Right renal cortex interstitium (tissue), 3 donors: ENCODE measurements around the gene RPP14. TPM values are rescaled to one million over a fixed set of nuclear protein-coding genes. Genes with fewer than 3 reads are reported as not detected.
A peak's percentile ranks its signal among the peaks of the same experiment; 100 is the strongest.
"Not testable (repeated sequence)": the region's sequence is repeated elsewhere in the genome, so short reads cannot be mapped to it uniquely, and the experiment has no call there.

Source experiments
- DNase-seq, 3 donors: peaks; one replicate each; pipeline ENCODE4 v3.0.0-alpha.2; 2013; ENCODE audit warnings: low read depth in 3 of 3, low spot score in 2 of 3
- polyA plus RNA-seq, 3 donors: library from polyadenylated mRNA; unstranded; fragments of 120-200 nt; gene quantifications; one replicate each; pipeline ENCODE4 v1.2.1, GENCODE V29; 2013; ENCODE audit not compliant: insufficient read length in 3 of 3

RPP14 gene
- polyA plus RNA-seq, 3 donors, result 19.1 to 20.6 (median 19.7) TPM

DNA sequence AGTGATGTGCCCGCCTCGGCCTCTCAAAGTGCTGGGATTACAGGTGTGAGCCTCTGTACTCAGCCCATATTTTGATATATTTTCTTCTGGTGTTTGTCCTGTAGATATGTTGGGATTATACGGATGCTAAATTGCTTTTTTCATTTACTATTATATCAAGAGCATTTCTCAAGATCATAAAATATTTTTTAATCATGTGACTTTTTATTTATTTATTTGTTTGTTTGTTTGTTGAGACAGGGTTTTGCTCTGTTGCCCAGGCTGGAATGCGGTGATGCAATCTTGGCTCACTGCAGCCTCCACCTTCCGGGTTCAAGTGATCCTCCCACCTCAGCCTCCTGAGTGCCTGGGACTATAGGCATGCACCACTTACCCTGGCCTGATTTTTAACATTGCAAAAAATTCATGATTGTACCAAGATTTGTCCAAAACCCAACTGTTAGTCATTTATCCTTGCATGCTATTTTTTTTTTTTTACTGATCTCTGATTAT, 23.9 kb downstream of the RPP14 start:
- DNase-seq, result no peak

DNA sequence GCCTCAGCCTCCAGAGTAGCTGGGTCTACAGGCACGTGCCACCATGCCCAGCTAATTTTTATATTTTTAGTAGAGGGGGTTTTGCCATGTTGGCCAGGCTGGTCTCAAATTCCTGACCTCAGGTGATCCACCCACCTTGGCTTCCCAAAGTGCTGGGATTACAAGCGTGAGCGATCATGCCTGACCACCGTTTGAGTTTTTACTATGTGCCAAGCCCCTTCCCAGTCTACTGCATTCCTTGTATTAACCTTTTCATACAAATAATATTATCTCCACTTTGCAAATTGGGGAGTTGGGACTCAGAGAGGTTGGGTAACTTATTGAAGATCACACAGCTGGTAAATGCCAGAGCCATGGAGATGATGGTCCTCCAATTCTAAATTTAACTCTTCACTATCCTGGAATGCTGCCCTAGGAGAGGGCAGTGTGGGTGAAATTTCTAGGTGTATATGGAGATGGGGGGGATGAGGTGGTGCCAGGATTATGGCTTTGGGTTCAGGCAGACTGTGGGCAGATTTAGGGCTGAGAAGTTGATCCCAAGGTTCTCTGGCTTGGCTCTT, 25.6 kb downstream of the RPP14 start:
- no peak for DNase-seq

DNA sequence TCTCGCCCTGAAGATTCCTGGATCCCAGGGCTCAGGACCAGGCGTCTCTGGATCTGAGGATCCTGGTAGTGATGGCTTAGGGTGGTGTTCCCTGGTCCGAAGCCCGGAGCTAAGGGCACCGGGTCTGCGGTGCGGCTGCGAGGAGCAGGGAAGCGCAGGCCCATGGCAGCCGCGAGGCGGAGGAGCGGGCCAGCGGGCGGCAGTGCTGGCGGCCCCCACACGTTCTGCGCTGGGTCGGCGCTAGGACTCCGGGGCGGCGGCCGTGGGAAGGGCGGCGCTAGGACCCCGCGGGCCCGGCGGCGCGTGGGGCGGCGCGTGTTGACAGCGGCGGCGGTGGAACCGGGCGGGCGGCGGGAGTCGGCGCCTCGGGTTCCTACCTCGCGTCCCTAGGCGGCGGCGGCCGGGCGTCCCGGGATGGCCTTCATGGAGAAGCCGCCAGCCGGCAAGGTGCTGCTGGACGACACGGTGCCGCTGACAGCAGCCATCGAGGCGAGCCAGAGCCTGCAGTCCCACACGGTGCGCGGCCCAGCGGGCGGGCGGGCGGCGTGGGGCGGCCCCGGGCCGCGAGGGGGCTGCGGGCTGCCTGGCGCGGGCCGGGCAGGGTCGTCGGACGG, 26.6 kb downstream of the RPP14 start, which contains the start of gene PXK:
Gene PXK, plus strand, starts transcription at position 318 of the 614 bp plus-strand sequence. Its CDS starts 97 bp downstream, at position 415.
- peak in 2 of 3 donors; percentile 48 to 62 for DNase-seq

GRCh38 chr3:58333206-58334012, 27.4 kb downstream of the RPP14 start:
- peak in 2 of 3 donors; percentile 20 to 27 for DNase-seq

GRCh38 chr3:58334013-58334321, 27.9 kb downstream of the RPP14 start:
- no peak for DNase-seq

DNA sequence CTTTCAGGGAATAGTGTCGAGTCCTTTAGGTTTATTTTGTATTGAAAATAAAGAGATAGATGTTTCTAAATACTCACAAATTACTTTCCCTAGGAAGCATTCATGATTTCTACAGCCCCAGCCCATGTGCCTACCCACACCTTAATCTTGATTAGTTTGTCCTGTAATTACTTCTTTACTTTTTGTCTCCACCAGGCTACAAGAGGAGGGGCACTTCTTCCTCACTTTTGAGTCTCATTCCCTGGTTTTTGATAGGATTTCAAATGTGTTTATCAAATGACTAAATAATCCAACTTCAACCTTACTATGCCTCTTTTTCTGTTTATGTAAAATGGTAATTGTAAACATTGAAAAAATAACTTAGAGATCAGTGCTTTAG, 28.4 kb downstream of the RPP14 start:
- DNase-seq, result no peak

- DNase-seq, result no peak
Measured at GRCh38 chr3:58335652-58335947, 29.6 kb downstream of the RPP14 start.

- DNase-seq, result no peak
Measured at GRCh38 chr3:58336135-58336882, 30.3 kb downstream of the RPP14 start.

DNA sequence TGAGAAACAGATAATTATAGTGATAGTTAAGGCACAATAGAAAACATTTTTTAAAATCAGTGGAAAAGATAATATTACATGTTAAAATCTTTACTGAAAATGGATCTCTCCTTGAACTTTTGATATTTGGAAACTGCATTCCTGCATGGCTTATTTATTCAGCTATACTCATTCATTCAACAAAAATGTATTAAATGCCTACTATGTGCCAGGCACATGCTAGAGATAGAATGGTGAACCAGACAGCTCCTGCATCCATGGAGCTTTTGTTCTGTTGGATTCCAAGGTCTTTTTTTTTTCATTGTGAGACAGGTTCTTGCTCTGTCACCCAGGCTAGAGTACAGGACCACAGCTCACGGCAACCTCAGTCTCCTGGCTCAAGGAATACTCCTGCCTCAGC, 31.1 kb downstream of the RPP14 start:
- no peak for DNase-seq

- not testable (repeated sequence) for DNase-seq
Measured at GRCh38 chr3:58339146-58339545, 33.1 kb downstream of the RPP14 start.

- no peak for DNase-seq
Measured at GRCh38 chr3:58340594-58341244, 34.7 kb downstream of the RPP14 start.

DNA sequence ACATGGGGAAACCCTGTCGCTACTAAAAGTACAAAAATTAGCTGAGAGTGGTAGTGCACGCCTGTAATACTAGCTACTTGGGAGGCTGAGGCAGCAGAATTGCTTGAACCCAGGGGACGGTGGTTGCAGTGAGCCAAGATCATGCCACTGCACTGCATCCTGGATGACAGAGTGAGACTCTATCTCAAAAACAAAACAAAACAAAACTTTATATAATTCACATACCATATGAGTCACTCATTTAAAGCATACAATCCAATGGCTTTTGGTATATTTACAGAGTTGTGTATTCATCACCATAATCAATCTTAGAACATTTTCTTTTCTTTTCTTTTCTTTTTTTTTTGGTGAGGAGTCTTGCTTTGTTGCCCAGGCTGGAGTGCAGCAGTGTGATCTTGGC, 35.3 kb downstream of the RPP14 start:
- DNase-seq, result no peak

- DNase-seq, result no peak
Measured at GRCh38 chr3:58342676-58343075, 36.6 kb downstream of the RPP14 start.

DNA sequence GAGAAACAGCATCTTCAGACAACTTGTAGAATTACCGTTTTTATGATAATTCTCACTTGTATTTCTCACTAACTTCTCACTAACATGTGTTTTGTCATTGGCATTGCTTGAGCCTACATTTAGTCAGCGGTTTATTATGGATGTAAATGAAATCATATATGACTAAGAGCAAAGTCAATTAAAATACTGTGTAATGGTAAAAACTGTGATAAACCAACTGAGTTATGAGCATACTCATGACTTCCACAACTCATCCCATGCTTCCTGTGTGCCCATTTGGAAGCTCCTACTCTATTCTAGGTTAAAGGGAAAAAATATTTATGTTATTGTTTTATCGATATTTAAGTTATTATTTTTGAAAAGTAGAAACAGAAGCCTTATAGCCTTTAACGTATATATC, 39.4 kb downstream of the RPP14 start:
- DNase-seq, result no peak

GRCh38 chr3:58346368-58346767, 40.3 kb downstream of the RPP14 start:
- no peak for DNase-seq

DNA sequence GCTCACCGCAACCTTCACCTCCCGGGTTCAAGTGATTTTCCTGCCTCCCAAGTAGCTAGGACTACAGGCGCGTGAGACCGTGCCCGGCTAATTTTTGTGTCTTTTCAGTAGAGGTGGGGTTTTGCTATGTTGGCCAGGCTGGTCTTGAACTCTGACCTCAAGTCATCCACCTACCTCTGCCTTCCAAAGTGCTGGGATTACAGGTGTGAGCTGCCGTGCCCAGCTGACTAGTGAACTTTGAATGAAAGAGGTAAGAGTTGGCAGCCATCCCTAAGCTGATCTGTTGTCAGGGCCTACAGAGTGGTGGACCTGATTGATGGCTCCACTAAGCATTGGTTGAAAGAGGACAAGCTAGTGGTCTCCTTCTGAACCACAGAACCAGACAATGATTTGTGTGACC, 41.9 kb downstream of the RPP14 start:
- DNase-seq, result no peak

GRCh38 chr3:58349792-58350626, 44.0 kb downstream of the RPP14 start:
- DNase-seq, result no peak

DNA sequence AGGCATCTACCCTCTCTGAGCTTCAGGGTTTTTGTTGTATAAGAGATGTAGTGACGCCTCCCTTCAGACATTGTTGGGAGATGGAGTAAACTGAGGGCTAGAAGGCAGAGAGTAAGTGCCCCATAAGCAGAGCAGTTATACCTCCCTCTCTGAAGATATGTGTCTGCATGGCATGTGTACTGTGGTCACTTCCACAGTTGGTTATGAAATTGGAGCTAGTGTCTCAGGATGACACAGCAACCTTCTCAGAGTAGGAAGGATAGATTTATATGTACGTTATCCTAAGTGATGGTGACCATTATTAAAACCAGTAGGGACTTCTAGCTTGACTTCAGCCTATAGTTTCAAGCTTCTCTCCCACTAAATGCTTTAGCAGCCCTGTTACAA, 44.6 kb downstream of the RPP14 start:
- no peak for DNase-seq

DNA sequence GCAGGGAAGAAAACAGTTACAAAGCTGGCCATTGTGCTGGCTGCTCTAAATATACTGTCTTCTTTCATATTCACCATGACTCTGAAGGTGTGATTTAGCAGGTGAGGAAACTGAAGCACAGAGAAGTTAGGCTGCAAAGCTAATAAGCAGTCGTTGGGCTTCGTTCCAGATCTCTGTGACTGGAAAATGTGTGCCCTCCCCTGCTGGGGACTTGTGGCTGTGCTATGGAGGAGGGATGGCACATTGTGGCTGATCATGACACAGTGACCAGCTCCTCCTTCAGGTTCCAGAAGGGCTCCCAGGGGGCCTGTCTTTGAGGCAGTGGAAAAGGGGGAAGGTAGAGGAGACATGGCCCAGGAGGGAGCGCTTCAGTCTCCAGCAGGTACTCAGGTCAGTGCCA, 45.9 kb downstream of the RPP14 start:
- no peak for DNase-seq

DNA sequence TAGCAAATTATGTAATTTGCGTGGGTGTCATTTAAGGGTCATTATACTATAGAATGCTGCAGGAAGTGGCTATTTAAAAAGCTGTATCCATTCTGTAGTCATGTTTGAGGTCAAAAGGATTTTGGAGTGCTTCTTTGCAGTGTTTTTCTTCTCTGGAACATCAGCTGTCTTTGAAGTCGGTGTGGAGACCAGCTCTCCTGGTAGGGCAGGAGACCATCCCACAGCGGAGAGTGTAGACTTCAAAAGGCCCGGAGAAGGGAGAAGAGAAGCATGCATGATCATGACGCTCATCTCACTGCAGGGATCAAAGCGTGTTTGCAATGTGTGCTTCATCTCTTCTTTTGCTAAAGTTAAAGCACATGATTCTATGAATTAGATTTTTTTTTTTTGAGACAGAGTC, 46.6 kb downstream of the RPP14 start:
- DNase-seq, result no peak
